ENCODE data around the gene ATP6V1B1.

Gene ATP6V1B1

GRCh38 chr2:70893186-70893585 lies 42.5 kb upstream of the ATP6V1B1 start:
- no peak overlapping the region for H3K27ac ChIP-seq
- no peaks in the 10 kb centered on the region for H3K9me3 ChIP-seq (ENCODE audit: severe bottlenecking)
- DNase-seq = no peak
- H3K4me3 ChIP-seq (ENCODE audit: low read depth, low read length) = no peak overlapping the region
- no peaks in the 10 kb centered on the region for H3K36me3 ChIP-seq
- no peaks in the 10 kb centered on the region for H3K27me3 ChIP-seq (ENCODE audit: insufficient read depth, low read depth, severe bottlenecking)
- TF ChIP-seq, protein P1, sequence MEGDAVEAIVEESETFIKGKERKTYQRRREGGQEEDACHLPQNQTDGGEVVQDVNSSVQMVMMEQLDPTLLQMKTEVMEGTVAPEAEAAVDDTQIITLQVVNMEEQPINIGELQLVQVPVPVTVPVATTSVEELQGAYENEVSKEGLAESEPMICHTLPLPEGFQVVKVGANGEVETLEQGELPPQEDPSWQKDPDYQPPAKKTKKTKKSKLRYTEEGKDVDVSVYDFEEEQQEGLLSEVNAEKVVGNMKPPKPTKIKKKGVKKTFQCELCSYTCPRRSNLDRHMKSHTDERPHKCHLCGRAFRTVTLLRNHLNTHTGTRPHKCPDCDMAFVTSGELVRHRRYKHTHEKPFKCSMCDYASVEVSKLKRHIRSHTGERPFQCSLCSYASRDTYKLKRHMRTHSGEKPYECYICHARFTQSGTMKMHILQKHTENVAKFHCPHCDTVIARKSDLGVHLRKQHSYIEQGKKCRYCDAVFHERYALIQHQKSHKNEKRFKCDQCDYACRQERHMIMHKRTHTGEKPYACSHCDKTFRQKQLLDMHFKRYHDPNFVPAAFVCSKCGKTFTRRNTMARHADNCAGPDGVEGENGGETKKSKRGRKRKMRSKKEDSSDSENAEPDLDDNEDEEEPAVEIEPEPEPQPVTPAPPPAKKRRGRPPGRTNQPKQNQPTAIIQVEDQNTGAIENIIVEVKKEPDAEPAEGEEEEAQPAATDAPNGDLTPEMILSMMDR (IDR thresholded peaks at IDR 0.05; ENCODE audit: low read depth, low read length) = no peak

DNA sequence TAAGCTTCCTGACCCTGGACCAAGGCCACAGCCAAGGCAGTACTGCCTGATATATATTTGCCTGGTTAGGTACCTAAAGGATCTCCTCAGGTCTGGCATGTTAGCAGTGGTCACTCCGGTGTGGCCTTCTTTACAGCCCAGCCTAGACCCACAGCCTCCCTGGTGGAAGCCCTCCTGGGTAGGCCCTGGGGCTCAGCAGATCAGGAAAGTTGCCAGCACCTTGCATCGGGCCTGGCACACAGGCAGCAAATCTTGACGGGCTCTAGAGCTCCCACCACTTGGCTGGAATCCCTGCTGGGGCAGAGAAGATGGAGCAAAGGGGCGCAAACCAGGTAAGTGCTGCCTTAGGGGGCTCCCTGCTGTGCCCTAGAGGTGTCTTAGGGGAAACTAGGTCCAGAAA lies 40.9 kb upstream of the ATP6V1B1 start:
- Histone ChIP-seq H3K9me3 (ENCODE audit: severe bottlenecking) (no peaks in the 10 kb centered on the region), H3K27me3 (ENCODE audit: insufficient read depth, low read depth, severe bottlenecking) (no peaks in the 10 kb centered on the region), H3K4me3 (ENCODE audit: low read depth, low read length) (no peak overlapping the region), H3K27ac (no peak overlapping the region), H3K36me3 (no peaks in the 10 kb centered on the region)
- DNase-seq = no peak
- TF ChIP-seq, protein P1 (IDR thresholded peaks at IDR 0.05; ENCODE audit: low read depth, low read length) = no peak

DNA sequence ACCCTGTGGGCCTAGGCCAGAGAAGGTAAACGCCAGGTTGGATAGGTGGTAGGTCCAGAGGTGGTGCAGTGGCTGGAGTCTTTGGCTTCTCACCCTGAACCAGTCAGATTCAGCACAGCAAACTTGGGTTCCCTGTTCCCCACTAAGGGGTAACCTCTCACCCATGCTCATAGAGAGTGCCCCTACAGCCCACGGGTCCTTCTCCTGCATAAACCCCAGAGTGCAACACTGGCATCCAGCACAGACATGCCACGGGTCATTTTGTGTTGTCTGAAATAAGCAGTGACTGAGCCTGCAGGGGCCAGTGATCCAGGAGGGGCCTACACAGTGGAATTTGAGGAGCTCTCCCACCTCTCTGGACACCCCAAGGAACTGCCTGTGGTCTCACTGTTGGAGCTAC lies 40.5 kb upstream of the ATP6V1B1 start:
- Histone ChIP-seq H3K27ac (no peak overlapping the region), H3K36me3 (no peaks in the 10 kb centered on the region), H3K9me3 (ENCODE audit: severe bottlenecking) (no peaks in the 10 kb centered on the region), H3K27me3 (ENCODE audit: insufficient read depth, low read depth, severe bottlenecking) (no peaks in the 10 kb centered on the region), H3K4me3 (ENCODE audit: low read depth, low read length) (no peak overlapping the region)
- TF ChIP-seq, protein P1 (IDR thresholded peaks at IDR 0.05; ENCODE audit: low read depth, low read length) = no peak
- no peak for DNase-seq

GRCh38 chr2:70895998-70896764 lies 39.5 kb upstream of the ATP6V1B1 start:
- Histone ChIP-seq H3K27me3 (ENCODE audit: insufficient read depth, low read depth, severe bottlenecking) (no peaks in the 10 kb centered on the region), H3K27ac (no peak overlapping the region), H3K4me3 (ENCODE audit: low read depth, low read length) (no peak overlapping the region), H3K36me3 (peaks cover 2% of the 10 kb centered on the region; the same call in 1 of the 2 replicates), H3K9me3 (ENCODE audit: severe bottlenecking) (no peaks in the 10 kb centered on the region)
- DNase-seq = no peak
- TF ChIP-seq, protein P1 (IDR thresholded peaks at IDR 0.05; ENCODE audit: low read depth, low read length) = no peak

- no peak for DNase-seq
- TF ChIP-seq, protein P1 (IDR thresholded peaks at IDR 0.05; ENCODE audit: low read depth, low read length) = no peak
- H3K27me3 ChIP-seq (ENCODE audit: insufficient read depth, low read depth, severe bottlenecking) = no peaks in the 10 kb centered on the region
These were observed 38.9 kb upstream of the ATP6V1B1 start for GRCh38 chr2:70896765-70897202.

More at GRCh38 chr2:70896765-70897202, 38.9 kb upstream of the ATP6V1B1 start:
- H3K4me3 ChIP-seq (ENCODE audit: low read depth, low read length) = no peak overlapping the region
- H3K36me3 ChIP-seq = peaks cover 2% of the 10 kb centered on the region; the same call in 1 of the 2 replicates
- H3K27ac ChIP-seq = no peak overlapping the region
- H3K9me3 ChIP-seq (ENCODE audit: severe bottlenecking) = no peaks in the 10 kb centered on the region
